Naive thymus-derived CD4-positive, alpha-beta T cell (primary cell): ENCODE data around the gene SHLD3. TPM values are rescaled to one million over a fixed set of nuclear protein-coding genes. Genes with fewer than 3 reads are reported as not detected.

ENCODE experiments used
- polyA plus RNA-seq, 2 donors: library from polyadenylated mRNA; unstranded; fragments of 300-500 nt; fragmentation: Illumina TruSeq; gene quantifications; one replicate each; pipeline ENCODE4 v1.2.3, GENCODE V29; 2021
- total RNA-seq, 6 experiments: library from RNA in 5 of 6; stranded (reverse) in 5 of 6; gene quantifications; 1 replicate in 5 of 6; 2 replicates in 1 of 6; pipeline ENCODE4 v1.2.3 and lab custom pipeline; 2021 to 2026

The SHLD3 gene
- total and polyA plus RNA-seq, 7 experiments from 2014 or later: 2.9 to 11.3 (median 5.4) TPM

Other genes with a start within 250 kb of the SHLD3 start
- 1 to 10 TPM in 4 of 5 experiments, under 1 TPM in 1; 0.63 to 4.5 (median 2.6) TPM for gene ADAMTS6, start 143.1 kb upstream of the SHLD3 start, total RNA-seq
- gene ADAMTS6, start 143.1 kb upstream of the SHLD3 start, polyA plus RNA-seq: under 1 TPM; 0.14 to 0.39 TPM
- gene CENPK, start 61.9 kb upstream of the SHLD3 start, total RNA-seq: 10 to 100 TPM in 3 of 5 experiments, 1 to 10 TPM in 2; 7.2 to 78.8 (median 14.1) TPM
- 10 to 100 TPM; 37.5 to 44.1 TPM for gene CENPK, start 61.9 kb upstream of the SHLD3 start, polyA plus RNA-seq
- 100 to 1,000 TPM in 2 of 5 experiments, 10 to 100 TPM in 3; 61.7 to 104 (median 81.2) TPM for gene PPWD1, start 61.7 kb upstream of the SHLD3 start, total RNA-seq
- 10 to 100 TPM; 44.5 to 50.1 TPM for gene PPWD1, start 61.7 kb upstream of the SHLD3 start, polyA plus RNA-seq
- 10 to 100 TPM; 10.3 to 27.9 (median 21.6) TPM for gene TRIM23, start 694 bp upstream of the SHLD3 start, total RNA-seq
- 10 to 100 TPM; 13.5 to 16.5 TPM for gene TRIM23, start 694 bp upstream of the SHLD3 start, polyA plus RNA-seq
- 10 to 100 TPM; 18.2 to 23.1 (median 20.8) TPM for gene TRAPPC13, start within 50 bp of the SHLD3 start, total RNA-seq
- 10 to 100 TPM; 19.7 to 19.8 TPM for gene TRAPPC13, start within 50 bp of the SHLD3 start, polyA plus RNA-seq
- gene SGTB, start 97.1 kb downstream of the SHLD3 start, total RNA-seq: 10 to 100 TPM; 12.8 to 59.5 (median 50.8) TPM
- gene SGTB, start 97.1 kb downstream of the SHLD3 start, polyA plus RNA-seq: 10 to 100 TPM; 18.4 to 18.8 TPM
- gene NLN, start 97.2 kb downstream of the SHLD3 start, total RNA-seq: 10 to 100 TPM in 1 of 5 experiments, 1 to 10 TPM in 4; 3.5 to 11.9 (median 4.1) TPM
- gene NLN, start 97.2 kb downstream of the SHLD3 start, polyA plus RNA-seq: 1 to 10 TPM; 2.5 to 3.4 TPM